ENCODE measurements around the gene GOLIM4.

DNA sequence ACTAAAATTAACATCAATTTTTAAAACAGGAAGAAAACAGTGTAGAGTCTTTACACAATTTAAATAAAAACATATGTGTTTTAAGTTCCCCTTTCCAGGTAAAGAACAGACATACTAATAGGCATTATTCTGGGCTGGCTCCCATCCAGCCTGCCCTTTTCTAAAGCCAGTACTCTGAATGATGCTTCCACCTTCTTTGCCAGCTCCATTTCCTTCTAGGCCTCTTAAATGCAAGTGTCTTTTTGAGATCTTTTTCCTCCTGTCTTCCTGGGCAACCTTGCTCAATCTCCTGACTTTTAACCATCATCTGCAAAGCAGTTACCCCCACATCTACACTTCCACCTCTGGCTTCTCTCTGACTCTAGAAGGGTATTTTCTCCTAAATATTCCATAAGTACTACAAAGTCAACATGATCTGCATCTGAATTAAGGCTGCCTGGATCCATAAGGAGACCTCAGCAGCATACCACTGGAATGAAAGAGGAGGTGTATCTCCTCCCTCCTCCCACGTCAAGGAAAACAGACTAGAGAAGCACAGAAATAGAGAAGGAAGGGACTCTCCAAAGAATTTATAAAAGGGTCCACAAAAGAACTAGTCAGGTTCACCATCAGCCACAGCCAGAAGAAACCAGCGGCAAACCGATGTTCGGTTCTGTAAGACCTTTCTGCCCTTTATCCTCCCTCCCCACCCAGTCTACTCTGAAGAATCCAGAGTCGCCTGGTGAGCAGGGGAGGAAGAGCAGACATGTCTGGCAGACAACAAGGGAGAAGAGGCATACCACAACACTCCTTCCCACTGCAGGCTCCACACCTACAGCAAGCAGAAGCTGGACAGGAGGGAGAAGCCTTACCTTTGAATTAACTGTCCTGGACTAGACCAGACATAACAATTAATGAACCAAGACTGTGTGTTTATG is 47.1 kb downstream of the GOLIM4 start:
- no peak for TF ChIP-seq ZNF274 (IDR thresholded peaks at IDR 0.05; ENCODE audit: low read depth, low read length)
- no peak for TF ChIP-seq SUZ12 (IDR thresholded peaks at IDR 0.05; ENCODE audit: extremely low read depth, insufficient read depth, insufficient read length)
- TF ChIP-seq YY1 (IDR thresholded peaks at IDR 0.05; ENCODE audit: insufficient read depth, insufficient read length), result no peak

Measured in NT2/D1 (cell line).